H1 (cell line): ENCODE measurements around the gene MAN2A1. TPM values are rescaled to one million over a fixed set of nuclear protein-coding genes. Genes with fewer than 3 reads are reported as not detected.

ENCODE experiments used
- CEBPB ChIP-seq: IDR thresholded peaks from 2 replicates; pipeline ENCODE4 v1.6.1; 2012; ENCODE audit warnings: low read depth, low read length
- JUN ChIP-seq: IDR thresholded peaks from 2 replicates; pipeline ENCODE4 v1.6.1; 2011; ENCODE audit warnings: low read depth, mild to moderate bottlenecking, improper control_type of control experiment, low read length
- PHF8 ChIP-seq: fragments of 200-600 bp; sonication (generic); conservative IDR thresholded peaks from 2 replicates; pipeline ENCODE4 v1.7.1; 2012; ENCODE audit warnings: low read depth, mild to moderate bottlenecking, inconsistent platforms, low read length, moderate library complexity
- polyA plus RNA-seq, 7 experiments: library from polyadenylated mRNA; depleted of rRNA in 3 of 7; stranded (reverse) in 5 of 7; unstranded in 2 of 7; fragments of >200 nt in 5 of 7; fragments of 200-250 nt in 2 of 7; gene quantifications; 1 replicate in 5 of 7; 2 replicates in 1 of 7; 4 replicates in 1 of 7; pipeline versions ENCODE4 v1.2.1 to v1.2.3, GENCODE V29; 2011 to 2013; ENCODE audit warnings: missing spikeins in 2 of 7, mixed read lengths in 2 of 7
- total RNA-seq: library from RNA; stranded (reverse); fragmentation: NEBNext Ultra II Directional; extraction: Animal tissue kit (Norgen Biotek cat#: 25700); gene quantifications from 2 replicates; pipeline ENCODE4 v1.2.1, GENCODE V29; 2021
- TF ChIP-seq, protein P1 (sequence below): fragments of 300-600 bp; sonication (generic); IDR thresholded peaks from 2 replicates; pipeline ENCODE4 v1.7.1; 2012; ENCODE audit warnings: low read length, moderate library complexity, mild to moderate bottlenecking, inconsistent platforms; ENCODE audit not compliant: insufficient replicate concordance
- TF ChIP-seq, protein P2 (sequence below): IDR thresholded peaks from 2 replicates; pipeline ENCODE4 v1.6.1; 2011; ENCODE audit warnings: low read depth, mild to moderate bottlenecking, low read length; ENCODE audit not compliant: insufficient read depth

The MAN2A1 gene
- total and polyA plus RNA-seq, 2 of the 8 experiments (the other 6 are each of a cell fraction or from before 2014, with no cell fraction given): 29.1 to 102 TPM

DNA sequence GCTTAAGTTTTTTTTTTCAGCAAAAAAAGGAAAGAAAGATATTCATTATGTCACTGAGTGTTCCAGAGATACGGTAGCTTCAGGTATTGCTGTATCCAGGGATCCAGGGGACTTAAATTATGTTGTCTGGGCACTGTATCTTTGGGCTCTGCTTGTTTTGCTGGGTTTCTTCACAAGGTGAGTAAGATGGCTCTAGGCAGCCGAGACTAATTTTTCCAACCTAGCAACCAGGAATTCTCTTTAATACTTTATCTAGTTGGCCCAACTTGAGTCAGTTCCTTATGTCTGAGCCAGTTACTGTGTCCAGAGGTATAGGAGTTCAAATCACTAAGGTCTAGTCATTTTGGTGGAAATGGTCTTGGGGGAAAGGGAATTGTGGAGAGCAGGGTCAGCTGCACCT lies 66.0 kb downstream of the MAN2A1 start (continued):
- TF ChIP-seq, protein P1, sequence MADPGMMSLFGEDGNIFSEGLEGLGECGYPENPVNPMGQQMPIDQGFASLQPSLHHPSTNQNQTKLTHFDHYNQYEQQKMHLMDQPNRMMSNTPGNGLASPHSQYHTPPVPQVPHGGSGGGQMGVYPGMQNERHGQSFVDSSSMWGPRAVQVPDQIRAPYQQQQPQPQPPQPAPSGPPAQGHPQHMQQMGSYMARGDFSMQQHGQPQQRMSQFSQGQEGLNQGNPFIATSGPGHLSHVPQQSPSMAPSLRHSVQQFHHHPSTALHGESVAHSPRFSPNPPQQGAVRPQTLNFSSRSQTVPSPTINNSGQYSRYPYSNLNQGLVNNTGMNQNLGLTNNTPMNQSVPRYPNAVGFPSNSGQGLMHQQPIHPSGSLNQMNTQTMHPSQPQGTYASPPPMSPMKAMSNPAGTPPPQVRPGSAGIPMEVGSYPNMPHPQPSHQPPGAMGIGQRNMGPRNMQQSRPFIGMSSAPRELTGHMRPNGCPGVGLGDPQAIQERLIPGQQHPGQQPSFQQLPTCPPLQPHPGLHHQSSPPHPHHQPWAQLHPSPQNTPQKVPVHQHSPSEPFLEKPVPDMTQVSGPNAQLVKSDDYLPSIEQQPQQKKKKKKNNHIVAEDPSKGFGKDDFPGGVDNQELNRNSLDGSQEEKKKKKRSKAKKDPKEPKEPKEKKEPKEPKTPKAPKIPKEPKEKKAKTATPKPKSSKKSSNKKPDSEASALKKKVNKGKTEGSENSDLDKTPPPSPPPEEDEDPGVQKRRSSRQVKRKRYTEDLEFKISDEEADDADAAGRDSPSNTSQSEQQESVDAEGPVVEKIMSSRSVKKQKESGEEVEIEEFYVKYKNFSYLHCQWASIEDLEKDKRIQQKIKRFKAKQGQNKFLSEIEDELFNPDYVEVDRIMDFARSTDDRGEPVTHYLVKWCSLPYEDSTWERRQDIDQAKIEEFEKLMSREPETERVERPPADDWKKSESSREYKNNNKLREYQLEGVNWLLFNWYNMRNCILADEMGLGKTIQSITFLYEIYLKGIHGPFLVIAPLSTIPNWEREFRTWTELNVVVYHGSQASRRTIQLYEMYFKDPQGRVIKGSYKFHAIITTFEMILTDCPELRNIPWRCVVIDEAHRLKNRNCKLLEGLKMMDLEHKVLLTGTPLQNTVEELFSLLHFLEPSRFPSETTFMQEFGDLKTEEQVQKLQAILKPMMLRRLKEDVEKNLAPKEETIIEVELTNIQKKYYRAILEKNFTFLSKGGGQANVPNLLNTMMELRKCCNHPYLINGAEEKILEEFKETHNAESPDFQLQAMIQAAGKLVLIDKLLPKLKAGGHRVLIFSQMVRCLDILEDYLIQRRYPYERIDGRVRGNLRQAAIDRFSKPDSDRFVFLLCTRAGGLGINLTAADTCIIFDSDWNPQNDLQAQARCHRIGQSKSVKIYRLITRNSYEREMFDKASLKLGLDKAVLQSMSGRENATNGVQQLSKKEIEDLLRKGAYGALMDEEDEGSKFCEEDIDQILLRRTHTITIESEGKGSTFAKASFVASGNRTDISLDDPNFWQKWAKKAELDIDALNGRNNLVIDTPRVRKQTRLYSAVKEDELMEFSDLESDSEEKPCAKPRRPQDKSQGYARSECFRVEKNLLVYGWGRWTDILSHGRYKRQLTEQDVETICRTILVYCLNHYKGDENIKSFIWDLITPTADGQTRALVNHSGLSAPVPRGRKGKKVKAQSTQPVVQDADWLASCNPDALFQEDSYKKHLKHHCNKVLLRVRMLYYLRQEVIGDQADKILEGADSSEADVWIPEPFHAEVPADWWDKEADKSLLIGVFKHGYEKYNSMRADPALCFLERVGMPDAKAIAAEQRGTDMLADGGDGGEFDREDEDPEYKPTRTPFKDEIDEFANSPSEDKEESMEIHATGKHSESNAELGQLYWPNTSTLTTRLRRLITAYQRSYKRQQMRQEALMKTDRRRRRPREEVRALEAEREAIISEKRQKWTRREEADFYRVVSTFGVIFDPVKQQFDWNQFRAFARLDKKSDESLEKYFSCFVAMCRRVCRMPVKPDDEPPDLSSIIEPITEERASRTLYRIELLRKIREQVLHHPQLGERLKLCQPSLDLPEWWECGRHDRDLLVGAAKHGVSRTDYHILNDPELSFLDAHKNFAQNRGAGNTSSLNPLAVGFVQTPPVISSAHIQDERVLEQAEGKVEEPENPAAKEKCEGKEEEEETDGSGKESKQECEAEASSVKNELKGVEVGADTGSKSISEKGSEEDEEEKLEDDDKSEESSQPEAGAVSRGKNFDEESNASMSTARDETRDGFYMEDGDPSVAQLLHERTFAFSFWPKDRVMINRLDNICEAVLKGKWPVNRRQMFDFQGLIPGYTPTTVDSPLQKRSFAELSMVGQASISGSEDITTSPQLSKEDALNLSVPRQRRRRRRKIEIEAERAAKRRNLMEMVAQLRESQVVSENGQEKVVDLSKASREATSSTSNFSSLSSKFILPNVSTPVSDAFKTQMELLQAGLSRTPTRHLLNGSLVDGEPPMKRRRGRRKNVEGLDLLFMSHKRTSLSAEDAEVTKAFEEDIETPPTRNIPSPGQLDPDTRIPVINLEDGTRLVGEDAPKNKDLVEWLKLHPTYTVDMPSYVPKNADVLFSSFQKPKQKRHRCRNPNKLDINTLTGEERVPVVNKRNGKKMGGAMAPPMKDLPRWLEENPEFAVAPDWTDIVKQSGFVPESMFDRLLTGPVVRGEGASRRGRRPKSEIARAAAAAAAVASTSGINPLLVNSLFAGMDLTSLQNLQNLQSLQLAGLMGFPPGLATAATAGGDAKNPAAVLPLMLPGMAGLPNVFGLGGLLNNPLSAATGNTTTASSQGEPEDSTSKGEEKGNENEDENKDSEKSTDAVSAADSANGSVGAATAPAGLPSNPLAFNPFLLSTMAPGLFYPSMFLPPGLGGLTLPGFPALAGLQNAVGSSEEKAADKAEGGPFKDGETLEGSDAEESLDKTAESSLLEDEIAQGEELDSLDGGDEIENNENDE: no peak
- TF ChIP-seq CEBPB (no peak), PHF8 (no peak), JUN (no peak)
- TF ChIP-seq, protein P2, sequence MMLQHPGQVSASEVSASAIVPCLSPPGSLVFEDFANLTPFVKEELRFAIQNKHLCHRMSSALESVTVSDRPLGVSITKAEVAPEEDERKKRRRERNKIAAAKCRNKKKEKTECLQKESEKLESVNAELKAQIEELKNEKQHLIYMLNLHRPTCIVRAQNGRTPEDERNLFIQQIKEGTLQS: no peak
